Midbrain (tissue), 1 donor: ENCODE data around the gene WDFY4.
"Not testable (repeated sequence)": the region's sequence is repeated elsewhere in the genome, so short reads cannot be mapped to it uniquely, and the experiment has no call there.

Experiments used
- DNase-seq: peaks from one replicate; lab custom pipeline; 2025; lab: John Stamatoyannopoulos, UW

WDFY4 gene

GRCh38 chr10:48684792-48685623 lies at the start of gene WDFY4:
WDFY4 (plus strand) TSS chr10:48684873; CDS start chr10:48709733, 24,860 bp downstream.
- DNase-seq = no peak

- DNase-seq = no peak
Observed at GRCh38 chr10:48634984-48635557, 49.6 kb upstream of the WDFY4 start.

GRCh38 chr10:48636231-48636630 lies 48.4 kb upstream of the WDFY4 start:
- no peak for DNase-seq

GRCh38 chr10:48636901-48637300 lies 47.8 kb upstream of the WDFY4 start:
- no peak for DNase-seq

- DNase-seq = no peak
Observed at GRCh38 chr10:48638158-48638557, 46.5 kb upstream of the WDFY4 start.

GRCh38 chr10:48638739-48639527 lies 45.7 kb upstream of the WDFY4 start:
- DNase-seq = no peak

- DNase-seq = no peak
Observed at GRCh38 chr10:48639632-48640031, 45.0 kb upstream of the WDFY4 start.

- no peak for DNase-seq
Observed at GRCh38 chr10:48640326-48640725, 44.3 kb upstream of the WDFY4 start.

GRCh38 chr10:48641099-48641690 lies 43.5 kb upstream of the WDFY4 start:
- not testable (repeated sequence) for DNase-seq

GRCh38 chr10:48645600-48645999 lies 39.1 kb upstream of the WDFY4 start:
- DNase-seq = peak; percentile 18

- DNase-seq = not testable (repeated sequence)
Observed at GRCh38 chr10:48647073-48647472, 37.6 kb upstream of the WDFY4 start.

GRCh38 chr10:48648172-48648942 lies 36.3 kb upstream of the WDFY4 start:
- no peak for DNase-seq

GRCh38 chr10:48649349-48649944 lies 35.2 kb upstream of the WDFY4 start:
- peak; percentile 56 for DNase-seq

GRCh38 chr10:48651293-48651692 lies 33.4 kb upstream of the WDFY4 start:
- no peak for DNase-seq

- DNase-seq = no peak
Observed at GRCh38 chr10:48651839-48652238, 32.8 kb upstream of the WDFY4 start.

GRCh38 chr10:48652344-48652743 lies 32.3 kb upstream of the WDFY4 start:
- no peak for DNase-seq

- no peak for DNase-seq
Observed at GRCh38 chr10:48653347-48653746, 31.3 kb upstream of the WDFY4 start.

- DNase-seq = no peak
Observed at GRCh38 chr10:48653944-48654698, 30.6 kb upstream of the WDFY4 start.

- DNase-seq = peak; percentile 73
Observed at GRCh38 chr10:48655411-48656240, 29.0 kb upstream of the WDFY4 start.
